GM12873 (cell line): ENCODE data around the gene RABGAP1.

ENCODE experiments used
- TF ChIP-seq, protein P1 (sequence below): IDR thresholded peaks from 2 replicates; pipeline ENCODE4 v1.5.1; 2012; ENCODE audit warnings: low read depth, mild to moderate bottlenecking, moderate library complexity, low read length, control low read depth; ENCODE audit not compliant: insufficient read depth; ENCODE audit errors: missing control alignments

RABGAP1 gene

DNA sequence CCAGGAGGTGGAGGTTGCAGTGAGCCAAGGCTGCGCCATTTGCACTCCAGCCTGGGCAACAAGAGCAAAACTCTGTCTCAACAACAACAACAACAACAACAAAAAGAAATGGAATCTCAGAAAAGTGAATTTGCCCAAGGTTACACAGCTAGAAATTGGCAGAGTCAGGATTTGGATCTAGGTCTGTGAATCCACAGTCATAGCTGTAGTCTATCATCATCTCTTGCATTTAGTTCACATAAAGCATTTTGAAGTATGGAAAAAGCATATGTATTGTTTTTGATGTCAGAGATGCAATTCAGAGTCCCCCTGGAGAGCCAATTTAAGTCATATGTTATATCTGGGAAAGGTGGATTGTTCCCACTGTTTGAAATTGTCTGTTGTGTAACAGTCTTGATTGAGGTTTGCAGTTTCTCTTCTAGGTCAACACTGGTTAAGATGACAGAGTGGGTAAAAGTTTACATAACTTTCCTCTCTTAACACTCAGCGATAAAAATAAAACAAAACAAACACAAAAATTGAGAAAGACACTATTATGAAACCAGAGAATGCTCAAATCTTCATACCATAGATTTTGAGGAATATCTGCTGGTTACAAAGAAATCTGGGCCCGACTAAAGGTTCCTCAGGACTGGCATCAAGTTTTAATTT is 71.2 kb downstream of the RABGAP1 start:
- TF ChIP-seq, protein P1, sequence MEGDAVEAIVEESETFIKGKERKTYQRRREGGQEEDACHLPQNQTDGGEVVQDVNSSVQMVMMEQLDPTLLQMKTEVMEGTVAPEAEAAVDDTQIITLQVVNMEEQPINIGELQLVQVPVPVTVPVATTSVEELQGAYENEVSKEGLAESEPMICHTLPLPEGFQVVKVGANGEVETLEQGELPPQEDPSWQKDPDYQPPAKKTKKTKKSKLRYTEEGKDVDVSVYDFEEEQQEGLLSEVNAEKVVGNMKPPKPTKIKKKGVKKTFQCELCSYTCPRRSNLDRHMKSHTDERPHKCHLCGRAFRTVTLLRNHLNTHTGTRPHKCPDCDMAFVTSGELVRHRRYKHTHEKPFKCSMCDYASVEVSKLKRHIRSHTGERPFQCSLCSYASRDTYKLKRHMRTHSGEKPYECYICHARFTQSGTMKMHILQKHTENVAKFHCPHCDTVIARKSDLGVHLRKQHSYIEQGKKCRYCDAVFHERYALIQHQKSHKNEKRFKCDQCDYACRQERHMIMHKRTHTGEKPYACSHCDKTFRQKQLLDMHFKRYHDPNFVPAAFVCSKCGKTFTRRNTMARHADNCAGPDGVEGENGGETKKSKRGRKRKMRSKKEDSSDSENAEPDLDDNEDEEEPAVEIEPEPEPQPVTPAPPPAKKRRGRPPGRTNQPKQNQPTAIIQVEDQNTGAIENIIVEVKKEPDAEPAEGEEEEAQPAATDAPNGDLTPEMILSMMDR = no peak

DNA sequence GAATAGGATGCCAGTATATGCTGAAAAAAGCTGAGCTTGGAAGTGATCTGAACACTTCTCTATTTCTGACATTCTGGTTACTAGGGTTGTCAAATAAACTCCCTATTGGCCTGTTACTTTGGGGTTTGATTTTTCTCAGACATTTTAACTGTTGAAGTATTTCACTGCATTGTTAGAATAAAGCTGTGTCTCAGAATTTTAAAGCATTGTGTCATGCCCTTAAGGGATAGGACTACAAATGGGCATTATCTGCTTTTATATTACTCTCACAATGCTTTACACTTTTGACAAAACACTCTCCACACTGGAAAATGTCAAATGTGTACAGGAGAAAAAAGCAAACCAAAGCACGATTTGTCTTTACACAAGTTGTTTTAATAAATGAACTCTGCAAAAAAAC is 75.8 kb downstream of the RABGAP1 start:
- TF ChIP-seq, protein P1 = no peak

DNA sequence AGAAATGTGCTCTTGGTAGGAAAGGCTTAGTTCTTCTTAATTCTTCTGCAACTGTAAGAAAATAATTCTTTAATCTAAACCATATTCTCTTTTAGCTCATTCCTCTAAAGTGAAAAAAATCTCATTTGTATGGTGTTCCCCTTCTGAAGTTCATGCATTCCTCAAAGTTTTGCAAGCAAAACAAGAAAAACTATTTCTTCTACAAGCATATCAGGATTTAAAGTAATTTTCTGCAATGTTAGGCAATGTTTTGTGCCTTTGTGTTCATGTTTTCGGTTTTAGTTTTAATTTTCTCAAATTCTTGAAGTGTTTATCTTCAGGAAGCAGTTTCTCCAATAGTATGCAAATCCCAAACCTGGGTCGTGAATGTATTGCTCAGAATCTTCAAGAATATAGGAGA is 80.0 kb downstream of the RABGAP1 start:
- TF ChIP-seq, protein P1 = no peak

DNA sequence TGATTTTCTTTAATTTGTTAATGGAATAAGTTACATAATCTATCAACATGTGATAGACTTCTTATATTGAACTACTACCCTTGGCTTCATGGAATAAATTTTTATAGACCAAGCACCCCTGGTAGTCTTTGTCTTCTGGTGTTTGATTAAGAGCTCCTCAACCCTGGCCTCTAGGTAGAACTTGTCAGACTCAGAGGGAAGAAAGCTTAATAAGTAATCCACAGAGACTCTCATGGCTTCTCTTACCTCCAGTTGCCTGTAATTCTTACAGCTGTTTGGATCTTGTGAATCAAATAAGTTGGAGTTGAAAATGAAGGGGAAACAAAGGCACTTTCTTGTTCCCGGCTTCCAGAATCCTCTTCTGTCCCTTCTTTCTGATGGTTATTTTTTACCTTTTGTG is 85.6 kb downstream of the RABGAP1 start:
- TF ChIP-seq, protein P1 = no peak

DNA sequence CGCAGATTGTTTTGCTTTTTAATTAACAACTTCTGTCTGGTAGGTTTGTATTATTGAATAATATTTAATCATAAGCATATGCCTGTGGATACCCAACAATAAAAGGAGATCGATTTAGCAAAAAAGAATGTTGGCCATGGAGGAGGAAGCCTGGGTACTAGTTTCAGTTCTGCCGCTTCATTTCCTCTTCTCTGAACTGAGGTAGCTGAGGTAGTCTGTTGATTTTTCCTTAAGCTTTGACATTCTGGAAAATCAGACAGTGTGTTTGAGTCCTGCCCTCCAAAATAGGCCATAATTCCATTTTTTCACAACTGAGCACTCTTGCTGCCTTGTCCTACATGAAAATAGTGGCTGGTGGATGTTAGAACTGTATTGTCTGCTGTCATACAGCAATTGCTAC is 86.7 kb downstream of the RABGAP1 start:
- TF ChIP-seq, protein P1 = no peak

DNA sequence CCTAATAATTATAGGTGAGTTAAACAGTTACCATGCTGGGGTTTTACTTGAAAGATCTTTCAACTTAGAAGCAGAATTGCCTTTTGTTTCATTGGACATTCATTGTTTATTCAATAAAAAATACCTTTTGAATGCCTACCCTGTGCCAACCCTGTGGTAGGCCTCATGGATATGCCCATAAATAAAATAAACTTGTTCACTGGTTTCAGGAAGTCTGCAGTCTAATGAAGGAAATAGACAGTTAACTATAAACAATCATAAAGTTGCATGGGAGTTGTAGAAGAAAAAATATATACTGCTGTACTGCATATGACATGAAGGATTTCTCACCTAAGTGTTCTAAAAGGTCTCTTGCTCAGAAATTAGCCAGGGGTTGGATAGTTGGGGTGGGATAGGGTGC is 87.3 kb downstream of the RABGAP1 start:
- TF ChIP-seq, protein P1 = no peak

DNA sequence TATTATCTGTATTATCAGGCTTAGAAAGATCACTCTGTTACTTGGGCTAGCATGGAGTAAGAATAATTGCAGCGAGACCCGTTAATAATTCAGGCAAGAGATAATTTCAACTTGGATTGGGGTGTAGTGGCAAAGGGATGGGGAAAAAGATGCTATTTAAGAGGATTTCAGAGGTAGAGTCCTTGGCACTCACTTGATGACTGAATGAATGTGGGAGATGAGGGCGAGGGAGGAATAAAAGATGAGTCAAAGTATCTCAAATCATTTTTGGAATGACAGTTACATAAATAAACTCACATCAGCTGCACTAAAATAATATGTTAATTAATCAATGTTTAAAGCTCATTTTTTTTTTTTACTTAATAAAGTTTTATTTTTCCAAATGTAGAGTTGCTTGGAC is 88.2 kb downstream of the RABGAP1 start:
- TF ChIP-seq, protein P1 = no peak
